Measurements from ENCODE around the gene XPA.

The XPA gene

DNA sequence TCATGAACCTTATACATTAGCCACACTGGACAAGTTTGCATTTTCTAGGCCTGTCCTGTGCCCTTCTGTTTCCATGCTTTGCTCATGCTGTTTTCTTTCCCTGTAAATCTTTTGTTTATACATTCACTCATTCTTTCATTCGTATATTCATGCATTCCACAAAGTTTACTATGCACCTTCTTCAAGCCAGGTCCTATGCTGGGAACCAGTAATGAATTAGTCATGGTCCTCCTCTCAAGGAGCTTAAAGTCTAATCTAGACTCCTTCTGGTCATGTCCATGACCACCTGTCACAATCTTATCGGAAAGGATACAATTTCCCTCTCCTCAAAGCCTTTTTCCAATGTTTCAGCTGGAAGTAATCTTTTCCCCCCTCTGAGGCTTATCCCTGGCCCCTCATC, 9.1 kb upstream of the XPA start:
- H3K27me3 ChIP-seq (ENCODE audit: insufficient read depth, low read length, poor library complexity, severe bottlenecking), result peaks cover 83% of the 10 kb centered on the region
- H3K4me3 ChIP-seq (ENCODE audit: low read length, poor library complexity, severe bottlenecking), result no peak overlapping the region
- no peaks in the 10 kb centered on the region for H3K79me2 ChIP-seq (ENCODE audit: insufficient read depth, low read length)
- no peaks in the 10 kb centered on the region for H4K20me1 ChIP-seq (ENCODE audit: insufficient read depth, low read length, poor library complexity, severe bottlenecking)
- TF ChIP-seq, protein P1, sequence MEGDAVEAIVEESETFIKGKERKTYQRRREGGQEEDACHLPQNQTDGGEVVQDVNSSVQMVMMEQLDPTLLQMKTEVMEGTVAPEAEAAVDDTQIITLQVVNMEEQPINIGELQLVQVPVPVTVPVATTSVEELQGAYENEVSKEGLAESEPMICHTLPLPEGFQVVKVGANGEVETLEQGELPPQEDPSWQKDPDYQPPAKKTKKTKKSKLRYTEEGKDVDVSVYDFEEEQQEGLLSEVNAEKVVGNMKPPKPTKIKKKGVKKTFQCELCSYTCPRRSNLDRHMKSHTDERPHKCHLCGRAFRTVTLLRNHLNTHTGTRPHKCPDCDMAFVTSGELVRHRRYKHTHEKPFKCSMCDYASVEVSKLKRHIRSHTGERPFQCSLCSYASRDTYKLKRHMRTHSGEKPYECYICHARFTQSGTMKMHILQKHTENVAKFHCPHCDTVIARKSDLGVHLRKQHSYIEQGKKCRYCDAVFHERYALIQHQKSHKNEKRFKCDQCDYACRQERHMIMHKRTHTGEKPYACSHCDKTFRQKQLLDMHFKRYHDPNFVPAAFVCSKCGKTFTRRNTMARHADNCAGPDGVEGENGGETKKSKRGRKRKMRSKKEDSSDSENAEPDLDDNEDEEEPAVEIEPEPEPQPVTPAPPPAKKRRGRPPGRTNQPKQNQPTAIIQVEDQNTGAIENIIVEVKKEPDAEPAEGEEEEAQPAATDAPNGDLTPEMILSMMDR (conservative IDR thresholded peaks at IDR 0.05; ENCODE audit: low read length), result no peak
- TF ChIP-seq EZH2phosphoT487 (IDR thresholded peaks at IDR 0.05; ENCODE audit: borderline replicate concordance), result no peak
- no peaks in the 10 kb centered on the region for H3F3A ChIP-seq (ENCODE audit: low read depth)
- no peaks in the 10 kb centered on the region for H3K9me3 ChIP-seq (ENCODE audit: insufficient read depth, low read depth, low read length)
- no peak overlapping the region for H3K9ac ChIP-seq (ENCODE audit: low read depth, low read length, poor library complexity, severe bottlenecking)
- H3K36me3 ChIP-seq (ENCODE audit: insufficient read depth, low read length), result no peaks in the 10 kb centered on the region
- H2AFZ ChIP-seq (ENCODE audit: low read length), result no peak overlapping the region
- H3K4me1 ChIP-seq (ENCODE audit: insufficient read depth, low read length, poor library complexity, severe bottlenecking), result peaks cover 6% of the 10 kb centered on the region
- H3K4me2 ChIP-seq (ENCODE audit: low read depth, low read length, poor library complexity, severe bottlenecking), result no peak overlapping the region
- H3K9me2 ChIP-seq (replicated peaks; ENCODE audit: low read depth, low read length), result no peaks in the 10 kb centered on the region

DNA sequence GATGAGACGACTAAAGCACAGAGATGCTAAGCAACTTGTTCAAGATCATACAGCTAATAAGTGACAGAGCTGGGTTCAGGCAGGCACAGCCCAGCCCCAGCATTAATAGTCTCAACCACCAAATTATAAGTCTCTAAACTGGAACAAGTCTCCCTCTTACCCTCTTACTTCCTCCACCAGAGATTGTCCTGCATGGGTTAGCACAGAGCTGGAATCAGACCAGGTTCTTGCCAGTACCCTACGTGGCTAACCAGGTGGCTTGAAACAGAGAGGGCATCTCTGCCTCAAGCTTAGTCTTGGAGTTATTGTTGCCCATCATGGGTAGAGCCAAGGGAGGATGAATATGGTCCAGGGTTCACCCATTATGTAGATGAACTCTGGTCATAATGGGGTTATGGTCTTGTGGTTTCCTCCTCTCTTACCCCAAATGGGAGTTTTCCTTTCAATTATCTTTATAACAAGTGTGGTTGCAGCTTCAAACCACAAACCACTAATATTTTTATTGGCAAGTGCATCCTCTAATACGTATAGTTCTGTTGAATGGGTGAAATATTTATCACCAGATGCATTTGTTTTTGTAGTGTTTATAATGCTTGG, 8.3 kb upstream of the XPA start:
- Histone ChIP-seq H3K9ac (ENCODE audit: low read depth, low read length, poor library complexity, severe bottlenecking) (no peak overlapping the region), H3F3A (ENCODE audit: low read depth) (no peaks in the 10 kb centered on the region), H3K36me3 (ENCODE audit: insufficient read depth, low read length) (no peaks in the 10 kb centered on the region), H3K9me3 (ENCODE audit: insufficient read depth, low read depth, low read length) (no peaks in the 10 kb centered on the region), H4K20me1 (ENCODE audit: insufficient read depth, low read length, poor library complexity, severe bottlenecking) (no peaks in the 10 kb centered on the region), H3K27me3 (ENCODE audit: insufficient read depth, low read length, poor library complexity, severe bottlenecking) (peaks cover 91% of the 10 kb centered on the region), H3K9me2 (replicated peaks; ENCODE audit: low read depth, low read length) (no peaks in the 10 kb centered on the region), H3K4me1 (ENCODE audit: insufficient read depth, low read length, poor library complexity, severe bottlenecking) (no peaks in the 10 kb centered on the region), H2AFZ (ENCODE audit: low read length) (no peak overlapping the region), H3K4me3 (ENCODE audit: low read length, poor library complexity, severe bottlenecking) (no peak overlapping the region), H3K79me2 (ENCODE audit: insufficient read depth, low read length) (no peaks in the 10 kb centered on the region), H3K4me2 (ENCODE audit: low read depth, low read length, poor library complexity, severe bottlenecking) (no peak overlapping the region)
- peak; percentile 42; the same call in 1 of the 2 replicates for TF ChIP-seq EZH2phosphoT487 (IDR thresholded peaks at IDR 0.05; ENCODE audit: borderline replicate concordance)
- TF ChIP-seq, protein P1 (conservative IDR thresholded peaks at IDR 0.05; ENCODE audit: low read length), result no peak

DNA sequence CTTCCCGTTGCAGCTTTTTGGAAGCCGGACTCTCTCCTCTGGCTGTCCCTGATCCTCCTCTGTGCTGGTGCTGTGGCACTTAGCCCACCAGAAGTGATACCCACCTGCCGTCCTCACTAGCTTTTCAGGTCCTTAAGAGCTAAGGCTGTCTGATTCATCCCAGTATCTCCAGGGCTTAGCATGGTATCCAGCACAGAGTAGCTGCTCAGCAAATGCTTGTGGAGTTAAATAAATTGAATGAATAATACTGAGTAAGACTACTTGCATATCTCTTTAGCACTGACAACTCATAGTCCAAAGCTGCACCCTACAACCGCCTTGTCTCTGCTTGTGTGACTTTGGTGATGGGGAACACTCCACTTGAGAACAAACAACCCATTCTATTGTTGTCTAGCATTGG, 7.7 kb upstream of the XPA start:
- Histone ChIP-seq H3K79me2 (ENCODE audit: insufficient read depth, low read length) (no peaks in the 10 kb centered on the region), H3K9me3 (ENCODE audit: insufficient read depth, low read depth, low read length) (no peaks in the 10 kb centered on the region), H2AFZ (ENCODE audit: low read length) (no peak overlapping the region), H3K9ac (ENCODE audit: low read depth, low read length, poor library complexity, severe bottlenecking) (no peak overlapping the region), H3K4me3 (ENCODE audit: low read length, poor library complexity, severe bottlenecking) (no peak overlapping the region), H4K20me1 (ENCODE audit: insufficient read depth, low read length, poor library complexity, severe bottlenecking) (no peaks in the 10 kb centered on the region), H3K4me2 (ENCODE audit: low read depth, low read length, poor library complexity, severe bottlenecking) (no peak overlapping the region), H3K9me2 (replicated peaks; ENCODE audit: low read depth, low read length) (no peaks in the 10 kb centered on the region), H3K27me3 (ENCODE audit: insufficient read depth, low read length, poor library complexity, severe bottlenecking) (peaks cover 92% of the 10 kb centered on the region), H3F3A (ENCODE audit: low read depth) (no peaks in the 10 kb centered on the region), H3K4me1 (ENCODE audit: insufficient read depth, low read length, poor library complexity, severe bottlenecking) (no peaks in the 10 kb centered on the region), H3K36me3 (ENCODE audit: insufficient read depth, low read length) (no peaks in the 10 kb centered on the region)
- no peak for TF ChIP-seq EZH2phosphoT487 (IDR thresholded peaks at IDR 0.05; ENCODE audit: borderline replicate concordance)
- TF ChIP-seq, protein P1 (conservative IDR thresholded peaks at IDR 0.05; ENCODE audit: low read length), result no peak

All from Loucy (cell line).